Effector memory CD8-positive, alpha-beta T cell (primary cell): ENCODE data around the gene CPNE5.

Source experiments
- ATAC-seq: fragments of 150-1000 bp; cut with Tn5 transposase; replicated peaks from 2 replicates; pipeline ENCODE4 v1.10.0; 2021; ENCODE audit warnings: mild to moderate bottlenecking, moderate library complexity
- DNase-seq, 3 experiments: peaks; one replicate each; pipeline ENCODE4 v3.0.0; 2021
- H3K27ac Mint-ChIP-seq, 2 donors: one replicate each; pipeline ENCODE4 v1.8.0; 2022; ENCODE audit warnings: mild to moderate bottlenecking in 2 of 2, mixed read lengths in 2 of 2, moderate library complexity in 2 of 2
- H3K27me3 Mint-ChIP-seq, 2 donors: one replicate each; pipeline ENCODE4 v1.8.0; 2022; ENCODE audit warnings: mixed read lengths in 2 of 2
- H3K36me3 Mint-ChIP-seq: one replicate; pipeline ENCODE4 v1.8.0; 2022; ENCODE audit warnings: mild to moderate bottlenecking, moderate library complexity, mixed read lengths; ENCODE audit not compliant: insufficient read depth
- H3K4me1 Mint-ChIP-seq, 2 donors: one replicate each; pipeline ENCODE4 v1.8.0; 2022; ENCODE audit warnings: low read depth in 2 of 2, mixed read lengths in 2 of 2
- H3K4me3 Mint-ChIP-seq, 2 donors: one replicate each; pipeline ENCODE4 v1.8.0; 2022; ENCODE audit warnings: mild to moderate bottlenecking in 2 of 2, mixed read lengths in 2 of 2, moderate library complexity in 2 of 2
- H3K9me3 Mint-ChIP-seq, 2 donors: one replicate each; pipeline ENCODE4 v1.8.0; 2022; ENCODE audit warnings: mixed read lengths in 2 of 2

CPNE5 gene

DNA sequence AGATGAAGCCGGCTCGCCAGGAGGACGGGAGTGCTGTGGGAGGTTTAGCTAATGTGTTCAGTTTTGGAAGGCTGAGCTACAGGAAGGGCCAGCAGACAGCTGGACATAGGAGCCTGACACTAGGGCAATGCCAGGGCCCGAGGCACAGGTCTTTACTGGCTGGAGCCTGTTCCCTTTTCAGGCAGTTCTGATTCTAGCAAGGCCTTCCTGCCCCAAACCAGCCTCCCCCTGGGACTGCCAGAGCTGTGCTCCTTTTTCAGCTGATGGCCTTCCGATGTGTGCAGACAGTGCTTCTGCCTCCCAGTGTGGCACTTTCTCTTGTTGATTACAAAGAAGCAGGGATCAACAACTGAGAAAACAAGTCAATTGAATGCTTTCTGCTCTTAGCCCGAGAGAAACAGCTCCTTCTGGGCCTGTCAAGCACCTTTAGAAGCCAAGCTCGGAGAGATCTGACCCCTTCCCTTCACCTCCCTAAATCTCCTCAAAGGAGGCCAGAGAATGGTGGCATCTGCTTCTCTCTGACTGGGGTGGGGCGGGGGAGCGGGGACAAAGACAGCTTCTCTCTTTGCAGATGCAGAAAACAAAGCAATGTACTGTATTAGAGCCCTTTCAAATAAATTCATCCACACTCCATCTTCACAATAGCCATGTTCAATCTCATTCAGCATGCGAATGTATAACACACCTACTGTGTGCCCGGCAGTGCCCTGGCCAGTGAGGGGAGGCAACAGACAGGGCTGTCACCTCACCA lies 78.4 kb downstream of the CPNE5 start:
- Mint-ChIP-seq H3K27me3 (no peaks in the 10 kb centered on the region), H3K36me3 (peaks cover 7% of the 10 kb centered on the region), H3K4me3 (no peak overlapping the region), H3K27ac (no peak overlapping the region), H3K9me3 (no peaks in the 10 kb centered on the region), H3K4me1 (peaks cover 29 to 30% of the 10 kb centered on the region in 2 donors)
- no peak for DNase-seq
- ATAC-seq = no peak

DNA sequence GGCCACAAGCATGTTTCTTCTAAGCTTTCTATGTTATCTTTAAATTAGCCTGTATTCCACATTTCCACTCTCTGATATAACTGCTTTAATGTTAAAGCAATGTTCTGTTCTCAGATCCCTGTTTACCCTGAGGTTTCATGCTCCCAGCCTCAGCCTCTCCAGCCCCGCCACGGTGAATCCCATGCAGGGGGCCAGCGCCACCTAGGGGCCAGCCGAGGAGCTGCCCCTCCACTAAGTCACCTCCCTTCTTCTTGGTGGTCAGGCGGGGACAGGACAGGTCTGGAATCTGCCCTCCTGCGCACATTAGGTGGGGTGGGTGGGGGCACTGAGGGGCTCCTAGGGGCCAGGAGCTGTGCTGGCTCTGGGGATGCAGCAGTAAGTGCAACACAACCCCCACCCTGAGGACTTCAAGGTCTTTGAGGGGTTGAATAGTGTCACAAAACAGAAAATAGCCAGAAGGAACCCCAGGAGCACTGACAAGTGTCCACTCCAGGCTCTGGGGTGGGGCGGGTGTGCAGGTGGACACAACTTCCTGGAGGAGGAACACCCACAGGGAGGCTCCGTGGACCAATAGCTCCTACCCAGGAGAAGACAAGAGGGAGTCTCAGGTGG lies 80.0 kb downstream of the CPNE5 start:
- peak overlapping the region in 1 of 2 donors; percentile 51 for H3K27ac Mint-ChIP-seq
- H3K36me3 Mint-ChIP-seq = peaks cover 10% of the 10 kb centered on the region
- ATAC-seq (peak; percentile 35), DNase-seq (peak; percentile 77 to 80 (median 78))
- H3K9me3 Mint-ChIP-seq = no peaks in the 10 kb centered on the region
- H3K4me1 Mint-ChIP-seq = peaks cover 40 to 46% of the 10 kb centered on the region in 2 donors
- H3K27me3 Mint-ChIP-seq = no peaks in the 10 kb centered on the region
- no peak overlapping the region for H3K4me3 Mint-ChIP-seq

DNA sequence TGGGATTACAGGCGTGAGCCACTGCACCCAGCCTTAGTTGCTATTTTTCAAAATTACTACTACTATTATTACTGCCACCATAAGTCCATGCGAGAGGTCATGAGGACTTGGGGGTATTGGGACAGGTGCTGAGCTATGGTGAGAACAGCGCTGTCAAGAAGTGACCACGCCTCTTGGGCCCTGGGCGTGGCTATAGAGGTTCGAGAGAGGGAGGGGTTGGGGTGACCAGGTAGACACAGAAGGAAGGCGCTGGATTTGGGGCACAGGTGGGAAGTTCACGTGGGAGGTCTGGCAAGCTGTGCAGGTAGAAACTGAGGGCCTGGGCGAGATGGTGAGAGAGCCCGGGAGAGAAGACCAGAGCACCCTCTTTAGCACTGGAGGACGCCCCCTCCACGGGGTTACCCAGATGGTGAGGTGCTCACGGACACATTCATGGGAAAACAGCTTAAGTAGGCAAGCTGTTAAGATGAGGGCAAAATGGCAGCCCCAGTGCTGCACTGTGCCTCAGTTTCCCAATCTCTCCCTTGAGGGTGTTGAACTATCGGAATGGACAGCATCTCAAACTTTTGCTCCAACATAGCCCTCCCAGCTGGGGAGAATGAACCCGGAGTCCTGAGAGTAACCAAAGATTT lies 80.6 kb downstream of the CPNE5 start:
- Mint-ChIP-seq H3K27ac (peak overlapping the region; percentile 49 to 99), H3K9me3 (no peaks in the 10 kb centered on the region), H3K36me3 (peaks cover 10% of the 10 kb centered on the region), H3K27me3 (no peaks in the 10 kb centered on the region), H3K4me3 (no peak overlapping the region), H3K4me1 (peaks cover 42 to 52% of the 10 kb centered on the region in 2 donors)
- DNase-seq = no peak
- no peak for ATAC-seq

DNA sequence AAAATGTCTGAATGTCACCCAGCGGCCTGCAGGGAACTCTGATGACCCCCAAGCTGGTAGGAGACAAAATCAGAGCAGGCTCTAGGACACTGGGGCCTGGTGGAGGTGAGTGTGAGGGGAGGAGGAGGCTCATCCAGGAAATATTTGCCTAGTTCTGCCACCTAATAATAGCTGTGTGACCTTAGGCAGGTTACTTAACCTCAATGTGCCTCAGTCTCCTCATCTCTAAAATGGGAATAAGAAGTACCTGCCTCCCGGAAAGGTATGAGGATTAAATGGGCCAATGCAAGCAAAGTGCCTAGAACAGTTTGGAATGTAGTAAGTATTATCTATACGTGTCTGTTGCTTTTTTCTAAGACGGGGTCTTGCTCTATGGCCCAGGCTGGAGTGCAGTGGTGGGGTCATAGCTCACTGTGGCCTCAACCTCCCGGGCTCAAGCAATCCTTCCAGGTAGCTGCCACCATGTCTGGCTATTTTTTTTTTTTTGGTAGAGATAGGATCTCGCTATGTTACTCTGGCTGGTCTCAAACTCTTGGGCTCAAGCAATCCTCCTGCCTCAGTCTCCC lies 81.2 kb downstream of the CPNE5 start:
- Mint-ChIP-seq H3K27ac (peak overlapping the region; percentile 93 to 99), H3K4me3 (no peak overlapping the region), H3K9me3 (no peaks in the 10 kb centered on the region), H3K36me3 (peaks cover 10% of the 10 kb centered on the region), H3K4me1 (peaks cover 45 to 56% of the 10 kb centered on the region in 2 donors), H3K27me3 (no peaks in the 10 kb centered on the region)
- ATAC-seq (no peak), DNase-seq (no peak)

DNA sequence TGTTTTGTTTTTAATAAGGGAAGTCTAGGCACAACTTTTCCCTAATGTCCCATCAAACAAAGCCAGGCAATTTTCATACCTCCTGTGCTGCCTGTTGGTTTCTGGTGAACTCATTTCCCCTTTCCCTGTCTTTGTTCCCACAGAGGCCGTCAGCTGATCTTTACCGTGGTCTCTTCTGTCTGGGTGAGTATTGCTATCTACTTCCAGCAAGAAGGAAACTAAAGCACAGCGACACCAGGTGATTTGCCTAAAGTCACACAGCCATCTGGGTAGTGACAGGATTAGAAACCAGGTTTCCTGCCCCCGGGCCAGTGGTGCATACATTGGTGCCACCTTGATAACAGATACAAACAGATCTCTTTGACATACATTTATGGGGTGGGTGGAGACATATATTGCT lies 82.0 kb downstream of the CPNE5 start:
- H3K4me3 Mint-ChIP-seq = peak overlapping the region; percentile 65 to 72
- peak overlapping the region; percentile 93 to 99 for H3K27ac Mint-ChIP-seq
- ATAC-seq (no peak), DNase-seq (peak in 2 of 3 experiments; percentile 17 to 33)
- H3K9me3 Mint-ChIP-seq = no peaks in the 10 kb centered on the region
- H3K36me3 Mint-ChIP-seq = peaks cover 7% of the 10 kb centered on the region
- H3K27me3 Mint-ChIP-seq = no peaks in the 10 kb centered on the region
- H3K4me1 Mint-ChIP-seq = peaks cover 52 to 64% of the 10 kb centered on the region in 2 donors

DNA sequence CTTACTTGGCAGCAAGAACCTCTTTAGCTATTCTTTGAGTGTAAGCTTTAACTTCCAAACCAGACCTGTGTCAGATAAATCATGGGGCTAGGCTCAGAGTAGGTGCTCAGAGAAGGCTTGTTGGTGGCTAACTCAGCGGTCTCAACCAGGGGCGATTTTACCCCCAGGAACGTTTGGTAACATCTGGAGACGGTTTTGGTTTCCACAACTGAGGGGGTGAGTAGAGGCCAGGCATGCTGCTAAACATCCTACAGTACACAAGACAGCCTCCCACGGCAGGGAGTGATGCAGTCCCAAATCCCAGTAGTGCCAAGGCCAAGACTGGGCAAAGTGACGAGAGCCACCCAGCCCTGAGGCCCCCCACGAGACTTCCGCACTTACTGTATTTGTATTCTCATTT lies 82.5 kb downstream of the CPNE5 start:
- H3K4me3 Mint-ChIP-seq = peak overlapping the region; percentile 65 to 72
- H3K4me1 Mint-ChIP-seq = peaks cover 55 to 66% of the 10 kb centered on the region in 2 donors
- H3K27me3 Mint-ChIP-seq = no peaks in the 10 kb centered on the region
- peaks cover 7% of the 10 kb centered on the region for H3K36me3 Mint-ChIP-seq
- ATAC-seq = no peak
- DNase-seq = no peak
- no peaks in the 10 kb centered on the region for H3K9me3 Mint-ChIP-seq
- H3K27ac Mint-ChIP-seq = peak overlapping the region; percentile 93 to 99

DNA sequence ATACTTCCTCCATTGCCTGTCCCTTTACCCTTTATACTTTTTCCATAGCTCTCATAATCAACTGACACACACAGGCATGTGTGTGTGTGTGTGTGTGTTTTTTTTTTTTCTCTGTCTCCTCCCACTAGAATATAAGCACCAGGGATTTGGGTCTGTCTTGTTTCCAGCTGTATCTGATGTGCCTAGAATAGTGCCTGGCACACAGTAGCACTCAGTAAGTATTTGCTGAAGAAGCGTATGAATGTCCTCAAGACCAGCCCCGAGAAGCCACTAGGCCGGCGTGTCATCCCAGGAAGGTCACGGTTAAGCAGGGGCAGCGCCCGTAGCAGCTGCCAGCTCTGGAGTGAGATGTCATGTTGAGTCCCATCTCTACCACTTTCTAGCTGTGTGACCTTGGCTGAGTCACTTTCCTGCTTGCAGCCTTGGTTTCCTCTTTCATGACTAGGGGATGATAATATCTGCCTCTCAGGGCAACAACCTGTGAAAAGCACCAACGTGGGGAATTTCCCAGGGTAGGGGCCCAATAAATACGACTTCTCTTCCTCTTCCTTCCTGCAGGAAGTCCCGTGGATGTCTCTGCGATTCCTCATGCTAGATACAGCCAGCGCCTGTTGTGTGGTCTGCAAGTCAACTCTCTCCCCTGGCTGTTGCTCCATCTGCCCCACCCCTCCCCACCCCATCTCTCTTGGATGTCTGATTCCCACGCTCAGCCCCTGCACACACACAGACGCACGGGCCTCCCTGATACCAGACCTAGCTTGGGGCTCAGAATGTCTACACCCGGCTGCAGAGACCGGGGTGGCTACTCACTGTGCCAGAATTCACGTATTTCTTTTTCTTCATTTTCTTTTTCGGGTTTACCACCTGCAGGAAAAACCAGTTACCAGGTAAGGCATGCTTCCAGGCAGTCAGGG lies 83.6 kb downstream of the CPNE5 start:
- Mint-ChIP-seq H3K4me1 (peaks cover 56 to 66% of the 10 kb centered on the region in 2 donors), H3K36me3 (peaks cover 7% of the 10 kb centered on the region), H3K9me3 (no peaks in the 10 kb centered on the region), H3K27ac (peak overlapping the region; percentile 93 to 99), H3K4me3 (peak overlapping the region; percentile 65 to 72), H3K27me3 (no peaks in the 10 kb centered on the region)
- ATAC-seq (peak; percentile 85), DNase-seq (peak; percentile 65 to 67 (median 66))

DNA sequence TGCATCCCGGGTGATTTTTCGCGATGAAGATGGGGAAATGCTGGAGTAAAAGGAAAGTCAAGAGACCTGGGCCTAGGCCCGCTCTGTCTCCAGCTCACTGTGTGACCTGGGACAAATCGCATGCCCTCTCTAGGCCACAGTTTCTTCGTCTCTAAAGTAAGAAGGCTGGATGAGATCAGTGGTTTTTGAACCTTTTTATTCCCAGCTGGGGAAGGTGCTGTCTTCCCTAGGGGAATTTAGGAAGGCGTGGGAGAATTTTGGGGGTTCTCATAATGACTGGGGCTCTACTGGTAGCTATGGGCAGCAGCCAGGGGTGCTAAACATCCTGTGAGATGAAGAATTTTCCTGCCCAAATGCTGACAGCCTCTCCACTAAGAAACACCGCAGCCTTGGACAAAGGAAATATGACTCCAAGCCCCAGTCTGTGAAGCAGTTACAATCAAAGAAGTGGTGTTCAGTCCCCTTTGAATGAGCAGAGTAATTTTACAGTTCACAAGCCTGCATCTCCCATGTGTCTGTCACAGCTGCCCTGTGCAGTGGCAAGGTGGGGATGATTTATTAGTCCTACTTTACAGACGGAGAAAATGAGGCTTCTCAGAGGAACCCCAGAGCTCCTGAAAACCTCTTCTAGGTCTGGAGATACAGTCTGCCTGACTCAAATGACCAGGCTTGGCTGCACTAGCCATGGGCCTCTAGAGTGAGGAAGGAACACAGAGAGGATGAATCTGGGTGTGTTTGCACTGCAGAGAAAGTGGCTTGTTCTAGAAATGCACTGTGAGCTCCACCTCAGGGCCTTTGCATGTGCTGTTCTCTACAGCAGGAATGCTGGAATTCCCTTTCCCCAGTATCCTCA lies 84.4 kb downstream of the CPNE5 start:
- Mint-ChIP-seq H3K36me3 (peaks cover 7% of the 10 kb centered on the region), H3K4me1 (peaks cover 56 to 66% of the 10 kb centered on the region in 2 donors), H3K9me3 (no peaks in the 10 kb centered on the region), H3K4me3 (peak overlapping the region; percentile 65 to 72), H3K27ac (peak overlapping the region; percentile 93 to 99), H3K27me3 (no peaks in the 10 kb centered on the region)
- ATAC-seq (no peak), DNase-seq (no peak)

DNA sequence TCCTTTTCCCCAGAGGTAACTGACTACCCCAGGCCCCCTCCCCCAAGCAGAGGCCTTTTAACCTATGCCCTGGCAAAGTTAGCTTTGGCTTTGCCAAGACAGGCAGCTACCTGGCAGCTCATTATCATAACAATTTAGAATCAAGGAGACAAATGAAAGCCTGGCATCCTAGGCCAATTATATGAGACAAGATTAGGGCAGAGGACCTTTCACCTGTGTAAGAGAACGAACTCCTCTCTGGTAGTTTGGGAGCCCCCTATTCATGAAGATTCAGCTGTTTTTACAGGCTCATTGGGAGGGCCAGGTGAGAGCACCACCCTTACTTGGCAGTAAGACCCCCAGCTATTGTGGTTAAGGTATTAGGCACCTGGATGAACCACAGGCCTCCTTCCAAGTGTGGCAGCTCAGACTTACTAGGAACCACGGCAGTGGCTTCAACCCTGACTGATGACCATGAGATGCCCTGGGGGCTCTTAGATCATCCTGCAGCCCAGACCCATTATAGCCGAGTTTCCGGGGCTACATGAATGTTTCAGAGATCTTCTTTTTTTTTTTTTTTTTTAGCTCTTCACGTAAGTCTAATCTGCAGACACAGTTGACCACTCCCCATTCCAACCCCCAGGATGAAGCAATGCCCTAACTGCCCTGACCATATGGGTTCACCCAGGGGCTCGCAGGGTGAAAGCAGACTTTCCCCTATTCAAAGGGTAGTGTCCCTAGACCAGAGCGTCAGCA lies 85.4 kb downstream of the CPNE5 start:
- peaks cover 7% of the 10 kb centered on the region for H3K36me3 Mint-ChIP-seq
- H3K9me3 Mint-ChIP-seq = no peaks in the 10 kb centered on the region
- no peaks in the 10 kb centered on the region for H3K27me3 Mint-ChIP-seq
- DNase-seq = no peak
- H3K27ac Mint-ChIP-seq = peak overlapping the region; percentile 93 to 99
- H3K4me1 Mint-ChIP-seq = peaks cover 52 to 59% of the 10 kb centered on the region in 2 donors
- no peak for ATAC-seq
- peak overlapping the region; percentile 9 to 20 for H3K4me3 Mint-ChIP-seq

DNA sequence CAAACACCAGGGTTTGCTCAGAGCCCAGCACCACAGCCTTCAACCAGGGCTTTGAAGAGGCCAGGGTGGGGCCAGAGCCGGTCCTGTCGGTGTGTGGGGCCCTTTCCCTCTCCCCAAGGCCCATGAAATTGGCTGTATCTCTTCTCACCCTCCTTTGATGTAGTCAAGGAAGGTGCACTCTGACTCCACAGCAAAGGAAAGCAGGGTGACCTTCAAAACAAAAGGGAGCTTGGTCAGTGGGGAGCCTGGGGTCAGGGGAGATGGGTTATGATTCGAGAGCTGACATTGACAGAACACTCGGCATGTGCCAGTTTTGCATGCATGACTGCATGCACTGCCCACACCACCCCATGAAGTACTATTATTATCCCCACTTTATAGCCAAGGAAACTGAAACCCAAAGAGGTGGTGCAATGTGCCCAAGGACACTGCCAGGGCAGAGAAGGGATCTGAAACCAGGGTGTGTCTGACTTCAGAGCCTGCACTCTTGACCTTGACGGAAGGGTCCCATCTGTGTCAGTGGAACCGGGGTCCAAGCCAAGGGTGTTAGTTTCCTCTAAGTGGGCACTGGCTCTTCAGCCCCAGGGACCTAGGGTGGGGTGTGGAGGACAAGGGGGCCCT lies 86.2 kb downstream of the CPNE5 start:
- peaks cover 0 to 3% of the 10 kb centered on the region in 2 donors for H3K9me3 Mint-ChIP-seq
- peaks cover 48 to 55% of the 10 kb centered on the region in 2 donors for H3K4me1 Mint-ChIP-seq
- H3K27me3 Mint-ChIP-seq = no peaks in the 10 kb centered on the region
- peaks cover 7% of the 10 kb centered on the region for H3K36me3 Mint-ChIP-seq
- peak overlapping the region; percentile 93 to 99 for H3K27ac Mint-ChIP-seq
- H3K4me3 Mint-ChIP-seq = no peak overlapping the region
- DNase-seq = no peak
- no peak for ATAC-seq

DNA sequence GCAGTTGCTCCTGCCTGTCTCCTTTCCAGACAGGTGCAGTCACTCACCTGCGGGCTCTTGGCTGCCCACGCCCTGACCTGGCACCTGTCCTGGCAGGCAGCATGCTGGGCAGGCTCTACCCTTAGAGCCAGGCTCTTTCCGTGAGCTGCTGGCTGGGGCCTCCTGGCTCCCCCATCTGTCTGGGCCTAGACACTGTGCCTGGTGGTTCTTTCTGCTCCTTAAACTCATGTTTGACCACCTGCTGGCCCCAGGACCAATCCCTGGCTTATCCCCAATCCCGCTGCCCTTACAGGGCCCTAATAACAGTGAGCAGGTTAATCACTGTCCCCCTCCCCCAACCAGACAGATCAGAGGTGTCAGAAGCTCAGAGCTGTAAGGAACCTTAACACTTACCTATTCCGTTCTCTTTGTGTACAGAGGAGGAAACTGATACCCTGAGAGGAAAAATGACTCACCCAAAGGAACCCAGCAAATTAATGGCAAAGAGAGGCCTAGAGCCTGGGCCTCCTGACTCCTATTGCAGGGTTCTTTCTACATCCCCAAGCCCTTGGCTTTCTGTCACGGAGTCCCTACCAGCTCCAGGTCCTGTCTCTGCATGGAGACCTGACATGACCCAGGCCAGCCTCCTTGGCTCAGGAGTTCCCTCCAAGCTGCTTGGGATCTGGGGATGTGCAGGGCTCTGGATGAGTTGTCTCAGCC lies 86.9 kb downstream of the CPNE5 start:
- DNase-seq (no peak), ATAC-seq (no peak)
- Mint-ChIP-seq H3K4me3 (peak overlapping the region; percentile 35 to 43), H3K27ac (peak overlapping the region; percentile 93 to 99), H3K9me3 (peaks cover 0 to 3% of the 10 kb centered on the region in 2 donors), H3K27me3 (no peaks in the 10 kb centered on the region), H3K4me1 (peaks cover 43 to 51% of the 10 kb centered on the region in 2 donors), H3K36me3 (peaks cover 4% of the 10 kb centered on the region)
